OCI-LY7 (cell line): ENCODE data around the gene RIOK1. TPM values are rescaled to one million over a fixed set of nuclear protein-coding genes. Genes with fewer than 3 reads are reported as not detected.

Experiments
- BruUV-seq: library from RNA; stranded (reverse); fragments of 400-500 nt; replicated peaks from 2 replicates; lab custom pipeline; 2021; lab: Mats Ljungman, UMichigan
- CTCF ChIA-PET: fragments of 300-600 bp; sonication (Branson Sonifier 250); formaldehyde crosslinking; loops from one replicate; lab custom pipeline; 2022; ENCODE audit warnings: antibody characterized with exemption; ENCODE audit not compliant: unreplicated experiment; lab: Charles Lee
- POLR2A ChIA-PET: fragments of 300-600 bp; sonication (Branson Sonifier 250); formaldehyde crosslinking; loops from one replicate; lab custom pipeline; 2022; ENCODE audit warnings: antibody characterized with exemption; lab: Charles Lee
- DNase-seq: peaks from one replicate; pipeline ENCODE4 v3.0.0-alpha.2; 2015; ENCODE audit warnings: low spot score
- H2AFZ ChIP-seq: fragments of 200-600 bp; sonication (generic), shearing (Covaris generic); 2 replicates; pipeline ENCODE4 v1.6.1; 2014; ENCODE audit warnings: mild to moderate bottlenecking, antibody characterized with exemption, low read length, moderate library complexity
- H3K27ac ChIP-seq: fragments of 200-600 bp; sonication (generic); 2 replicates; pipeline ENCODE4 v1.5.1; 2014; ENCODE audit warnings: mixed run types, low read depth, mild to moderate bottlenecking, moderate library complexity, low read length, inconsistent platforms; ENCODE audit not compliant: poor library complexity, severe bottlenecking
- H3K36me3 ChIP-seq: fragments of 200-600 bp; sonication (generic); 2 replicates; pipeline ENCODE4 v1.6.1; 2014; ENCODE audit warnings: mild to moderate bottlenecking, antibody characterized with exemption, low read length, moderate library complexity, mixed read lengths; ENCODE audit not compliant: insufficient read depth
- H3K4me1 ChIP-seq: fragments of 200-600 bp; sonication (generic); 2 replicates; pipeline ENCODE4 v1.5.1; 2014; ENCODE audit warnings: mild to moderate bottlenecking, low read length; ENCODE audit not compliant: insufficient read depth, poor library complexity, severe bottlenecking
- H3K4me2 ChIP-seq: fragments of 200-600 bp; sonication (generic); 2 replicates; pipeline ENCODE4 v1.6.1; 2014; ENCODE audit warnings: mild to moderate bottlenecking, low read length
- H3K4me3 ChIP-seq: fragments of 200-600 bp; sonication (generic); 2 replicates; pipeline ENCODE4 v1.5.1; 2014; ENCODE audit warnings: mild to moderate bottlenecking, low read depth, low read length; ENCODE audit not compliant: poor library complexity, severe bottlenecking
- H3K79me2 ChIP-seq: fragments of 200-600 bp; sonication (generic); 2 replicates; pipeline ENCODE4 v1.6.1; 2016; ENCODE audit warnings: low read depth, mild to moderate bottlenecking, low read length, moderate library complexity, mixed read lengths; ENCODE audit not compliant: insufficient read depth
- H3K9me2 ChIP-seq: fragments of 200-600 bp; sonication (generic); 2 replicates; pipeline ENCODE4 v1.6.1; 2016; ENCODE audit warnings: mild to moderate bottlenecking, low read length, mixed read lengths; ENCODE audit not compliant: insufficient read depth
- H3K9me3 ChIP-seq: fragments of 200-600 bp; sonication (generic); 2 replicates; pipeline ENCODE4 v1.6.1; 2014; ENCODE audit warnings: mild to moderate bottlenecking, mixed run types, low read length, mixed read lengths
- H4K20me1 ChIP-seq: fragments of 200-600 bp; sonication (generic); 2 replicates; pipeline ENCODE4 v1.6.1; 2014; ENCODE audit warnings: mild to moderate bottlenecking, antibody characterized with exemption, low read length, moderate library complexity, mixed read lengths; ENCODE audit not compliant: insufficient read depth
- CTCF ChIP-seq: fragments of 200-600 bp; sonication (generic); conservative IDR thresholded peaks from 2 replicates; pipeline ENCODE4 v1.5.1; 2014; ENCODE audit warnings: mild to moderate bottlenecking, antibody characterized with exemption, low read length, moderate library complexity, mixed read lengths
- EZH2phosphoT487 ChIP-seq: fragments of 200-600 bp; sonication (generic); IDR thresholded peaks from 2 replicates; pipeline ENCODE4 v1.6.1; 2018; ENCODE audit warnings: low read depth, borderline replicate concordance, mild to moderate bottlenecking, mixed run types, antibody characterized with exemption, low read length, moderate library complexity, mixed read lengths
- intact Hi-C: fragments of 100-400 bp; cut with micrococcal nuclease; formaldehyde crosslinking; loops from one replicate; pipeline ENCODE4 v1.10.0; 2022; ENCODE audit not compliant: unreplicated experiment
- total RNA-seq, 2 experiments: library from RNA; depleted of rRNA in 1 of 2; stranded (reverse); fragments of >200 nt in 1 of 2; shearing (Covaris generic) in 1 of 2; gene quantifications; 2 replicates each; pipeline ENCODE4 v1.2.3, GENCODE V29; 2014 to 2022

Gene RIOK1
- total RNA-seq, 2 experiments from 2014 or later: 35.2 to 55.0 TPM

- Histone ChIP-seq H4K20me1 (no peaks in the 10 kb centered on the region), H3K4me3 (no peak overlapping the region), H3K9me2 (no peaks in the 10 kb centered on the region), H3K36me3 (peaks cover 93% of the 10 kb centered on the region), H3K27ac (no peak overlapping the region), H3K4me2 (no peak overlapping the region), H3K9me3 (no peaks in the 10 kb centered on the region), H3K4me1 (no peaks in the 10 kb centered on the region), H3K79me2 (no peaks in the 10 kb centered on the region), H2AFZ (no peak overlapping the region)
- no TSS peak for BruUV-seq
- intact Hi-C loops: no loop called here
- ChIA-PET POLR2A (interaction anchor here (0.8 kb wide), 2 partner anchors 10 to 64 kb away, joined by 3 read pairs; no protein-coding TSS in a partner anchor), CTCF (no interaction called here)
- TF ChIP-seq EZH2phosphoT487 (no peak), CTCF (no peak)
- no peak for DNase-seq
Observed at GRCh38 chr6:7410851-7411250, 21.2 kb downstream of the RIOK1 start.

GRCh38 chr6:7411328-7411727 lies 21.7 kb downstream of the RIOK1 start:
- POLR2A ChIA-PET: interaction anchor here (0.8 kb wide), 1 partner anchor 9 kb away, joined by 3 read pairs; no protein-coding TSS in a partner anchor
- TF ChIP-seq CTCF (no peak), EZH2phosphoT487 (no peak)

GRCh38 chr6:7413151-7413823 lies 23.7 kb downstream of the RIOK1 start:
- Histone ChIP-seq H3K9me2 (no peaks in the 10 kb centered on the region), H2AFZ (no peak overlapping the region), H3K79me2 (no peaks in the 10 kb centered on the region), H3K27ac (no peak overlapping the region), H4K20me1 (no peaks in the 10 kb centered on the region), H3K4me1 (no peaks in the 10 kb centered on the region), H3K9me3 (no peaks in the 10 kb centered on the region), H3K36me3 (peaks cover 92% of the 10 kb centered on the region), H3K4me2 (no peak overlapping the region), H3K4me3 (no peak overlapping the region)
- BruUV-seq: no TSS peak
- no peak for DNase-seq
- TF ChIP-seq EZH2phosphoT487: no peak
- no peak for TF ChIP-seq CTCF
- ChIA-PET POLR2A (interaction anchor here (0.6 to 0.8 kb wide), 2 partner anchors 25 to 117 kb away, joined by 3 read pairs; no protein-coding TSS in a partner anchor), CTCF (no interaction called here)
- intact Hi-C loops: no loop called here

More at GRCh38 chr6:7411328-7411727, 21.7 kb downstream of the RIOK1 start:
- H3K36me3 ChIP-seq: peaks cover 93% of the 10 kb centered on the region
- no peaks in the 10 kb centered on the region for H3K79me2 ChIP-seq
- H3K9me3 ChIP-seq: no peaks in the 10 kb centered on the region
- H3K4me3 ChIP-seq: no peak overlapping the region
- H3K9me2 ChIP-seq: no peaks in the 10 kb centered on the region
- no peaks in the 10 kb centered on the region for H4K20me1 ChIP-seq
- H3K4me1 ChIP-seq: no peaks in the 10 kb centered on the region
- no peak overlapping the region for H3K27ac ChIP-seq
- DNase-seq: no peak
- intact Hi-C loops: no loop called here
- no peak overlapping the region for H2AFZ ChIP-seq
- no peak overlapping the region for H3K4me2 ChIP-seq
- CTCF ChIA-PET: no interaction called here
- no TSS peak for BruUV-seq
